ENCODE results near the gene ZNF197.

GRCh38 chr3:44649709-44650108, 24.9 kb downstream of the ZNF197 start:
- TF ChIP-seq CTCF (IDR thresholded peaks at IDR 0.05) (no peak), POLR2A (IDR thresholded peaks at IDR 0.05) (no peak)
